Germinal center (tissue), 1 donor: Measurements from ENCODE around the gene OSCP1.

Source experiments
- DNase-seq: peaks from one replicate; pipeline ENCODE4 v3.0.0; 2012; ENCODE audit warnings: mixed read lengths, low spot score

OSCP1 gene

DNA sequence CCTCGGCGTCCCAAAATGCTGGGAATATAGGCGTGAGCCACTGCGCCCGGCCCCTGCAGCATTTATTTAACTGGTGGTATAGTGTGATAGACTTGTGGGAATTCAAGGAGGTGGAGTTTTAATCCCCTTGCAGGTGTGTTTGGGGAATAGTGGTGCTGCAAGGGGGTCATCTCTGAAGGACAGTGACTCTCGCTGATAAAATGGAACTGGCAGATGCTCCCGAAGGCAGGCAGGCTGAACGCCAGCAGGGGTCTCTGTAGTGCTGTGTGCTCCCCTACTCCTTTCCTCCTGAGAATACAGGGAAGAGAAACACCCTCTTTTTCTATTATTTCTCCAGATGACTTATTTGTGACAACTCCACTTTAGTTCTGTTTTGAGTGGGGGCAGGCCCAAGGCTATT lies 4.0 kb downstream of the OSCP1 start:
- DNase-seq, result no peak

DNA sequence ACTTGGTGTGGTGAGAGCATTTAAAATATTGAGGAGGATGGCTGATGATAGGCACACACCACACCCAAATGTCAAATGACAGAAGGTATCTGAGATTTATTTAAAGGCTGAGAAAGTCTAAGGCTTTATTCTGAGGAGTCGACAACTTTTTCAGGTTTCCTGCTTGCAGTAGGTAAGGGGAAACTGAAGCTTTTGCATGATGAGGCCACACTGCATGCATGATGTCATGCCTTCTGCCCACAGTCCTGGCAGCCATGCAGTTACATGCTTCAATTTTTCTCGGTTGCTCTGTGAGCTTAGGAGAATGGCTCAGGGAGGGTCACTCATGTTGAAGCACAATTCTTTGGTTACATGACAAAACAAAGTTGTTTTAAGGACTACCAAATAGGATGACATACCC lies 7.0 kb downstream of the OSCP1 start:
- no peak for DNase-seq

DNA sequence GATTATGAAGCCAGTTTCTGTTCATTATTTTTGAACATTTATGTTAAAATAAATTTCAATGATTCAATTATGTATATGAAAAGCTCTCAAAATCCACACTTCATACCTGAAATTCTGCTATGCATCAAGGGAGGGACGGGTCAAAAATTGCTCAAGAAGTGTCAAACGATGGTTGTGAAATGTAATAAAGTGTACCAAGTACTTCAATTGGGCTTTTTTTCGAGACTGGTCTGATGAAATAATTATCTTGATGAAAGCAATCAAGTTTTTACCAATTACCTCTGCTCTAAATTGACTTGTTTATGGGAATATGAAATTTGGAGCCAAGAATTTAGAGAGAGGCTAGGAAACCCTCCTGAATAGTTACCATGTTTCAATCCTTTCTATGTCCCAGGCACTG lies 7.9 kb downstream of the OSCP1 start:
- DNase-seq, result no peak

DNA sequence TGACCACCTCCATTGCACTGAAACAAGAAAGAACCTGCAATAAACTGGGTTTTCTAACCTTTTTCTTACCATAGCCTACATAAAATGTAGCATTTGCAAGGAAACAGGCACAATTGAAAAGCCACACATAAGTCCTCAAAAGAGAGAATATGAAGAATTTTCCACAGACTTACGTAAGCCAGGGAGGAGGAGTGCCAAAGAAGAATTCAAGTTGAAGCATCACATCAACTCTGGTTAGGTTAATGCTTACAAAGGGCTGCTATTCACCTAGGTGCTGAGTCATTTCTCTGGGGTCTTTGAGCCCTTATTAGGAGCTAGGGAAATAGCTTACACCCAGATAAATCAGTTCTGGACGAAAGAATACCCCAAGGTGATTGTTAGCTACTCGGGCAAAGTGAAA lies 9.6 kb downstream of the OSCP1 start:
- no peak for DNase-seq

DNA sequence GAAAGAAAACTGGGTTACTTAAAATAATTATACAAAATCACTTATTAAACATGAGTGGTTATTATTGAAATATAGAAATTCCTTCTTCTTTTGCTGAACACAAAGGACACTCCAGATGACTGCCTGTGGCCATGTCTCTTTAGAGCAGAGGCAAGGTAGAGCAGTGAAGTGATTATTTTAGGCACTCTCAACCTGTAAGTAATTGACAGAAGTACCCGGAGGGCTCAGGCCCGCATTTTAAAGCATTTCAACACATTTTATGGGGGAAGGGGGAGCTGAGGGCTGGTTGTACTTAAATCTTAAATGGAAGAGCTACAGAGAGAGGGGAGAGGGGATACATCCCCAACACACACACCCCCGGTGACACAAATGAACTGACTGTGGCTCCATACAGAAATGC lies 10.2 kb downstream of the OSCP1 start:
- DNase-seq, result no peak

DNA sequence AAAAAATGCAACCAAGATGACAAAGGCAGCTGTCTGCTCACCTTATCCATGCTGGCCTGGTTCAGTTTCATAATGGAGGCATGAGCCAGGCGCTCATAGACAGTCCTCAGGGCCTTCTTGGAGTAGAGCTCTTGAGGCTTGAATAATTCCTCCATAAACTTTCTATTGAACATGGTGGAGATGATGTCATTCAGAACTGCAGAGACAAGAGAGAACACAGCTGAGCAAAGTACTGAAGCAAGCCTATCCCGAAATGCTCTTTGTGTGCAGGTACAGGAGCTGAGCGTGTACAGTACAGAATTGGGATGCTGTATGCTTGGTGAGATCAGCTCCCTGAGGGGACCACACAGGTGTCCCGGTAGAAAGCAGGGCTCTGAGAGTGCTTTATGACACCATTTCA lies 11.5 kb downstream of the OSCP1 start:
- no peak for DNase-seq

DNA sequence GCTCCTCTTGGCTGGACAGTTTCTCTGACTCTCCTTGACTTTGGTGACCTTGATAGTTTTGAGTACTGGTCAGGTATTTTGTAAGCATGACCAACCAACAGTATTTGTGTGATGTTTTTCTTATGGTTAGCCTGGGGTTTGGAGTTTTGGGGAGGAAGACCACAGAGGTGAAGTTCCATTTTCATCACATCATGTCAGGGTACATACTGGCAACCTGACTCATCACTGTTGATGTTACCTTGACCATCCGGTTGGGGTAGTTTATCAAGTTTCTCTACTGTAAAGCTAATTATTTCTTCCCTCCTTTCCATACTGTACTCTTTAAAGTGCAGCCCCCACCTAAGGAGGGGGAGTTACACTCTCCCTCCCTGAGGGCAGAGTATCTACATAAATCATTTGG lies 13.4 kb downstream of the OSCP1 start:
- DNase-seq, result no peak

DNA sequence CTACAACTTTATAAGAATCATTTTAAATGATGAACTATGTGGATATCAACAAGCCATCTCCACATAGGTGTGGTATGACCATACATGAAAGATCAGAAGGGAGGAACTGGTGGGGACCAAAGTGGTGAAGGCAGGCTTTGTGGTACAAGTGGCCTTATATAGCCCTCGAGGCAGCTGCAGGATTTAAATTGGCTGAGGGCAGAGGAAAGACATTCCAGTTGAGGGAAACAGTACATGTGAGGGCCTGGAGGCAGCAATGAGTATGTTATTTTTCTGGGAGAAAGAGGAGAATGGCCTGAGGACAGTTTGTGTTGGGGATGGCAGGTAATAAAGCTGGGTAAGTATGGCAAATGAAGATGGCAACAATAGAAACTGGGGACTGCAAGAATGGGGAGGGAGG lies 17.1 kb downstream of the OSCP1 start:
- DNase-seq, result no peak

DNA sequence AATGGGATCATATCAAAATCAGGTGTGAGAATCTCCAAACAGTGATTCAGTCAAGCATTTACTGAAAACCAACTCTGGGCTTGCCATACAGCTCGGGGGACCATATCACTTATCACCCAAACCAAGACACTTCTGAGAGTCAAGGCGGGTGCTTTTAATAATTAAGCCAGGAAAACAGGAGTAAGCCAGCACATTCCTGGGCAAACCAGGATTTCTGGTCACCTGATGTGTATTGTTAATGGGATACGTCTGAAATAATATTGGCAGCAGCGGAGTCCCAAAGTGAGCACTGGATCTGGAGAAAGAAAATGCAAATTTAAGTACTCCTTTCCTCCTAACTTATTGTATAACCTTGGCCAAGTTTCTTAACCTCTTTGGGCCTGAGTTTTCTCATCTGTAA lies 17.6 kb downstream of the OSCP1 start:
- no peak for DNase-seq

DNA sequence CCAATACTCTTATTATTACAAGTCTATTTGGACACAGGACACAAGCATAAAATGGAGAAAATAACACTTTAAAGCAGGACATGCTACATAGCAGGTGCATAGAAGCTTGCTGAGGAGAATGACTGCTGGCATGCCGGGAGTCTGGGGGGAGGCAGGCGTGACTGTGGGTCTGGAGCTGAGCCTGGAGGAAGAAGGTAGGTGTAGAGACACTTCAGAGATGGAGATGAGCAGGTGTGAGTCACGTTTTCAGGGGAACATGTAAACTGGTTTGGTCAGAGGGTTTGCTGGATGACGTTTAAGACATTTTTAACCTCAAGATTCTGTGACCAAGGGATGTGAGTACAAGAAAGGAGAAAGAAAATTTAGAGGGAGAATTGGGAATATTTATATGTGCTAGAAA lies 24.5 kb downstream of the OSCP1 start:
- no peak for DNase-seq

DNA sequence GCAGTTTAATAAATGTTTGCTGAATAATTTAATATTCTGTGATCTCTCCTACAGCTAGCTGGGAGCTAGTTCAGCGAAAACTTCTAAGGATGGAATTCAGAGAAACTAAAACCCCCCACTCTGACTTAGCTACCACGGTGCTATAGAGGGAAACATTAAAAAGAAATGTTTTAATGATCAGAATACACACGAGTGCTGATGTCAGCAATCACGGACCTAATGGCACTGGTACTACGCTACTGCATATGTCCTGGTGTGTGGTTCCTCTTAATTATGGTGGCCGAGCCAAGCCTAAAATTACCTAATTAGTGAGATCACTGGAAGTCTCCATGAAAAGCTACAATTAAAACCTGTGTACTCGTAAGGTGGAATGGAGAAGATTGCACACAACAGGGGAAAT lies 28.6 kb downstream of the OSCP1 start:
- no peak for DNase-seq

DNA sequence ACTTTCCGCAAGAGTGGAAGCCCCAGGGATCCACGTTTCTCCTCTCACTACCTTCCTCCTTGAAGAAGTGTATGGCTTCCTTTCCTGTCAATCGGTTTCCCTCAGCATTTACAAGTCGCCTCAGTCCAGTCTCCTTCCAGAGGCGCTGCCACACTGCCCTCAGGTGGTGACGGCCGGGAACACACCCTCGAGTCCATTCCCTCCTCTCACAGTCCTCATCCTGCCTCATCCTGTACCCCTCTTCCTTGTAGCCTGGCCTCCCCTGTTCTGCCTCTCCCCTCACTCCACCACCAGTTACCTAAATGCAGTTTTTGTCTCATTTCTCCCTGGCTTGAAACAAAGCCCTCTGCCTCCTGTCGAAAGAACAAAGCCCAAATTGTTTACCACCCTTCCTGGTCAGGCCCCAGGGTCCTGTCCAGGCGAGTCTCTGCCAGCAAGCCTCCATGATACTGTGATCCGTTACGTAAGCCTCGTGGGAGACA lies 29.4 kb downstream of the OSCP1 start:
- peak; percentile 77 for DNase-seq

DNA sequence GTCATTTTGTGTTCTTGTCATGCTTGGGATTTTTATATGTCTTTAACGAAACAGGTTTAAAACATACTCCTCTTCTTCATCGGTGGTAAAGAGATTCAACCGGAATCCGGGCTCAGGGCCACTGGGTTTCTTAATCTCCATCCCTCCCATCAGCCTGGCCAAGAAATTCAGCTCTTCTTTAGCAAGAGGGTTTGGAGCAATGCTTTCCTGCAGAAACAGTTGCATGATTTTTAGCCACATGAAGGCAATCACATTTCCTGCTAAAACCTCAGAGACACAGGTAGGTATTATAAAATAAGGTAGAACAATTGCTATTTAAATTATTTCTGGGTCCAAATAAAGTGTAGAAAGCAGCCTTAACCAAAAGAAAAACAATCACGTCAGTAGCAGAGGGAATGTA lies 29.8 kb downstream of the OSCP1 start:
- DNase-seq, result no peak

DNA sequence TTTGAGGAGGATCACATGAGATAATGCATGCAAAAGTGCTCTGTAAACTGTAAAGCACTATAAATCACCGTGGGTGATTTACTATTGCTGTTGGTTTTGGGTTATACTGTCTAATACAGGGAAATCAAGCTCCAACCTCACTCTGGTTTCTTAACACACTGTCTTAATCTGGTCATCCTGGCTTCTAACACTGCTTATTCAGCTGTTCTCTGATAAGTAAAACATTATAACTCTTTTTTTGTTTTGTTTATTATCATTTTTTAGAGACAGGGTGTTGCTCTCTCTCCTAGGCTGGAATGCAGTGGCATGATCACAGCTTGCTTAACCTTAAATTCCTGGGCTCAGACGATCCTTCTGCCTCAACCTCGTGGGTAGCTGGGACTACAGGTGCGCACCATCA lies 30.7 kb downstream of the OSCP1 start:
- DNase-seq, result no peak

DNA sequence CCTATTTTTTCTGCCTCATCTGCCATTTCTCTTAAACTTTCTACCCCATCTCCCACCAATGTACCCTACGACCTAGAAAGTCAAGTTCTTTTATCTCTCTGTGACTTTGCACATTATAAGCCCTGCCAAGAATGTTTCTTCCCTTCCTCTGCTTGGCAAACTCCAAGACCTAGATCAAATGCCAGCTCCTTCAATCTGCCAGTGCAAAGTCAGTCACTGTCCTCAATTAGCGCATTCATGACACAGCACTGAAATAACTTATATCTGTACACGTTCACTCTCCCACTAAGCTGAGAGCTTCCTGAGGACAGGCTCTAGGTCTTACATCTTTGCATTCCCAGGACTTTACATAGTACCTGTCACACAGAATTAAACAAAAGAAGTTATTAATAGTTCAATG lies 31.1 kb downstream of the OSCP1 start:
- DNase-seq, result no peak

DNA sequence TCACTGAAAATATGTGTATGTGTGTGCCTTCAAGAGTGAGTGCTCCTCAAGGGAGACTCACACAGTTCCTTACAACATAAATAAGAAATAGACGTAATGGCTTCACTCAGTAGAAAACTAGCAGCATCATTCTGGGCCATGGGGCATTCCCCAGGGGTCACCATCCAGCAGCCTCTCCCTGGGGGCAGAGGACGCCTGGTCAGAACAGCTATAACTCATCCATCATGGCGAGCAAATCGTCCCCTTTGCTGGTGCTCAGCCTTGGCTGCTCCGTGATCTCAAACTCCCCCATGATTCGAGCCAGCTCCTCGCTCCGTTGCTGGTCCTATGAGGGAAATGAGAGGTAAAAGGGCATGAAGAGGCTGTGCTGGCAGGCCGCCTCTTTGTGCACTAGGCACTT lies 32.3 kb downstream of the OSCP1 start:
- no peak for DNase-seq

DNA sequence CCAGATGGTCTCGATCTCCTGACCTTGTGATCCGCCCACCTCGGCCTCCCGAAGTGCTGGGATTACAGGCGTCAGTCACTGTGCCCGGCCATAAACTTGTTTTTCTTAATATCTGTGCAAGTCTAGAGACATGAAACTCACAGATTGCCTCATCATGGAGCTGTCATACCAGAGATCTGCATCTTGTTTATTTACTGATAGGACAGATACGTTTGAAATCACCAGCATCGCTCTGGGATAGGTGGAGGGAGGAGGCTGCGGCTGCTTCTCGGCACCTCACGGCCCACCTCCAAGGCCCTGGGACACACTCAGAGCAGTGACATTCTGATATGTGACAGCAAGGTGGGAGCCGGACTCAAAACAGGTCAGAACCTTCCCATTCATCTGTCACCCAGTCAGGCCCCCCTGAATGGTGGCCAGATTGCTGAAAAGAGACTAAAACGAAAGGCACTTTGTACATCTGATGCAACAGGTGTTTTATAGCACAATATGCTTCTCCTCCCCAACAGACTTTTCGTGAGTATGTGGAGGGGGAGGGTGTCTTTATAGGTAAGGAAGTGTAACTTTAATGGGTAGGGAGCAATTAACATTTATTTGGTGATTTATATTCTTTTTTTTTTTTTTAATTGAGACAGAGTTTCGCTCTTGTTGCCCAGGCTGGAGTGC lies 34.5 kb downstream of the OSCP1 start:
- no peak for DNase-seq

DNA sequence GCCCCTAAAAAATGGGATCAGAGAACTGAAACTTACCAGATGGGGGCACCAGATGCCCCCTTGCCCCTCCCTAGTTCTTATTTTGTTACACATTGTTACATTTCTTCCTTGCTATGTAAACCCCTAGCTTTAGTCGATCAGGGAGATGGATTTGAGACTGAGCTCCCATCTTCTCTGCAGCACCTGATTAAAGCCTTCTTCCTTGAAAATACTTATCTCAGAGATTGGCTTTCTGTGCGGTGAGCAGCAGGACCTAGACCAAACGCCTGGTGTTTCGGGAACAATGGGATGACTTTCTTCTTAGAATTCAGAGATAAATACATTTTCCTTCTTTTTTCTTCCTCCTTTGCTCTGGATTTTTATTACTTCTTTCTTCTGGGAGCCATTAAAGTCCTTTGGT lies 35.9 kb downstream of the OSCP1 start:
- no peak for DNase-seq

DNA sequence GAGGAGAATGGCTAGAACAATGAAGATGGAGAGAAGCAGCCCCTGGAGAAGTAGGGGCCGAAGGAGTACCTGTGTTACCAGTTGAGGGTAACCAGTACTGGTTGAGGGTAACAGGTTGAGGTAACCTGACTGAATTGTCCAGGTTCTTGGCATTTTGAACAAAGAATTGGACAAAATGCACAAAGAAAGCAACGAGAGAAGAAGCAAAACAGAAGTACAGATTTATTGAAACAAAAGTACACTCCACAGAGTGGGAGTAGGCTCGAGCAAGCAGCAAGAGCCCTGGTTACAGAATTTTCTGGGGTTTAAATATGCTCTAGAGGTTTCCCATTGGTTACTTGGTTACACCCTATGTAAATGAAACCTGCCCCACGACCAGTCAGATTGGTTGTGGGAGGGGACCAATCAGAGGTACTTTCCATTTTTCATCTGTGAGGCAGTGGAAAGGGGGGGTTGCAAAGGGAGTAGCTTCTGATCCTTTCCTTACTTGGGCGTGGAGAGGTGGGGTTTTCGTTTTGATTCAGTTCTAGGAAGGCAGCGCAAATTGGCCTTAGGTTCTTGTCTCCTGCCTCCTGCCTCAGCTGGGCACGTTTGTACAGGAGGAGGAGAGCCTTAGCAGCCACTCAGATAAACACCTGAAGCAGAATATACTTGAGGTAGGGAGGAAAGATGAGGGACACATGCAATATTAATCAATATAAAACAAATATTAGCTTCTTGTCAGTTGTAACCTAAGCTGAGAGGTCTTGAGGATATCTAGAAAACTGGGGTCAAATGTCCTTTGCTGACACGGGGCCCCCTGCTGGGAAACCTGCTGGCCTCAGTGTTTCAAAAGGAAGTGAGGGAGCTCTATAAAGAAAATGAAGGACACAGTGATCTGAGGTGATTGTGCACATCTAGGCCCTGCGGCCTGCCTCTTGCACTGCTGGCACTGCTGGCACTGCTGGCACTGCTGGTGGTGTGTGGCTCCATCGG lies 38.3 kb downstream of the OSCP1 start:
- no peak for DNase-seq

DNA sequence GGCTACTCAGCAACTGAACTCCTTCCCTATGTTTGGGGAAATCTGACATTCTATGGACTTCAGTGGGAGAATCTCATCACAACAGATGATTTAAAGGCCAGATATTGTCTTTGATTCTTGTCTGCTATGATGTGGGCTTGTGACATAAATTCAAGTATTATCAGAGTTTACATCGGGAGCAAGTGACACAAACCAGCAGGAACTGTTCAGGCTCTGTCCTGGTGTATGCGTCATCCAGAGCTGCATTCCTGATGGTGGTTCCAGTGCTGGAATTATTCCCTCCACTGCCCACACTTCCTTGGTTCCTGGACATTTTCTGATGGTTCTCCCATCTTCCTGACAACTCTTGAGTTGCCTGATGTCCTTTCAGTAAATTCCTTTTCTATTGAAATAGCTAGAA lies 41.8 kb downstream of the OSCP1 start:
- no peak for DNase-seq

DNA sequence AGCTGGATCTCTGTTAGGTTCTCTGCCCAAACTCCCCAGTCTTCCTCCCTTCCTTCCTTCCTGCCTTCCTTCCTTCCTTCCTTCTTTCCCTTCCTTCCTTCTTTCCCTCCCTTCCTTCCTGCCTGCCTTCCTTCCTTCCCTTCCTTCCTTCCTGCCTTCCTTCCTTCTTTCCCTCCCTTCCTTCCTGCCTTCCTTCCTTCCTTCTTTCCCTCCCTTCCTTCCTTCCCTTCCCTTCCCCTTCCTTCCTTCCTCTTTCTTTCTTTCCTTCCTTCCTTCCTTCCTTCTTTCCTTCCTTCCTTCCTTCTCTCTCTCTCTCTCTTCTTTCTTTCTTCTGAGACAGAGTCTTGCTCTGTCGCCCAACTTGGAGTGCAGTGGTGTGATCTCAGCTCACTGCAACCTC lies 43.8 kb downstream of the OSCP1 start:
- DNase-seq, result no peak

DNA sequence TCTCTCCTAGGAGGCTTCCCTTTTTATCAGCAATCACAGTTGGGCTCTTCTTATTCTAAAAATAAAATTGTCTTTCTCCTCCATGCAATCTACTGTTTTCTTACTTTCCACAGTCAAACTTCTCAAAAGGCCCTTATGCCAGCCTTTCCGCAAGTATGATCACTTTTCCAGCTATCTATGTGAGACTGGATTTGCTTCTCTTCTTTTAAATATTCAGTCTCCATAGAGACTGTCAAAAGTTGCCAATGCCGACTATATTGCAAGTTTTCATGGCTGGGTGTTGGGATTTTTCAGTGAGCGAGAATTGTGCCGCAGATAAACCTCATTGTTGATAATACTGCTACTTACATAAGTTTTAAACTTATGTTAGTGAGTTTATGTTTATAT lies 47.8 kb downstream of the OSCP1 start:
- DNase-seq, result no peak
